Upper lobe of right lung (tissue), 1 donor: ENCODE measurements around the gene NAXE. TPM values are rescaled to one million over a fixed set of nuclear protein-coding genes. Genes with fewer than 3 reads are reported as not detected.

Experiments
- ATAC-seq: fragments of 200-7000 bp; cut with Tn5 transposase; one replicate; pipeline ENCODE4 v1.9.1; 2020; ENCODE audit warnings: mild to moderate bottlenecking, moderate library complexity
- DNase-seq: peaks from one replicate; pipeline ENCODE4 v3.0.0-alpha.2; 2020
- H3K27ac ChIP-seq: fragments of 200-600 bp; one replicate; pipeline ENCODE4 v1.8.0; 2022
- H3K27me3 ChIP-seq: fragments of 200-600 bp; one replicate; pipeline ENCODE4 v1.8.0; 2022; ENCODE audit warnings: mild to moderate bottlenecking
- H3K36me3 ChIP-seq: fragments of 200-600 bp; one replicate; pipeline ENCODE4 v1.8.0; 2022
- H3K4me1 ChIP-seq: fragments of 200-600 bp; one replicate; pipeline ENCODE4 v1.8.0; 2022
- H3K4me3 ChIP-seq: fragments of 200-600 bp; one replicate; pipeline ENCODE4 v1.8.0; 2022; ENCODE audit warnings: mild to moderate bottlenecking
- H3K9me3 ChIP-seq: fragments of 200-600 bp; one replicate; pipeline ENCODE4 v1.8.0; 2022
- intact Hi-C: fragments of 100-400 bp; cut with DNase I; formaldehyde crosslinking; loops from one replicate; pipeline ENCODE4 v1.11.0; 2022
- total RNA-seq: library from RNA; stranded (reverse); fragmentation: NEBNext Ultra II Directional; extraction: Animal tissue kit (Norgen Biotek cat#: 25700); gene quantifications from one replicate; pipeline ENCODE4 v1.2.1, GENCODE V29; 2021
- TF ChIP-seq, protein P1 (sequence below): fragments of 200-600 bp; IDR thresholded peaks from one replicate; pipeline ENCODE4 v1.8.0; 2022; ENCODE audit warnings: antibody characterized with exemption
- donor health status: DM: no; HTN: yes; CAD: no; lungs with severe emphysema.

The NAXE gene
- total RNA-seq, 1 donor from 2014 or later = 69.2 TPM

DNA sequence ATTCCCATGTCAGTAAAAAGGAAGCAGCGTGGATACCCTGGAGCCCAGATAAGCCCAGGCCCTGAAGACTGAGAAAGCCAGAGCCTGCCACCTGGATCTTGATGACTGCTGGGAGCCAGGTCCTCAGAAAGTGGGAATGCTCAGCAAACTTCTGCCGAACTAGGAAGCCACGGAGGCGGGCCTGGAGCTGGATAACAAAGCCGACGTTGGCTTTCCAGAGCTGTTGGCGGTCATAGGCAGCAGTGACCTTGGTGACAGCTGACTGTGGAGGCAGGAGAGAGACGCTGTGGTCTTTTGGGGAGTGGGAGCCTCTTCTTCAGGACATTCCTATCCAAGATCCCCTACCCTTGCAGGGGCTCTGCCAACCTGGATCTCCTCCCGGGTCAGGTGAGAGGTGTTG lies 43.6 kb upstream of the NAXE start:
- DNase-seq (no peak), ATAC-seq (no peak)
- Histone ChIP-seq H3K27ac (no peak overlapping the region), H3K4me3 (no peak overlapping the region), H3K27me3 (no peaks in the 10 kb centered on the region), H3K36me3 (no peaks in the 10 kb centered on the region), H3K4me1 (no peaks in the 10 kb centered on the region), H3K9me3 (no peaks in the 10 kb centered on the region)
- intact Hi-C loops = no loop called here
- TF ChIP-seq, protein P1, sequence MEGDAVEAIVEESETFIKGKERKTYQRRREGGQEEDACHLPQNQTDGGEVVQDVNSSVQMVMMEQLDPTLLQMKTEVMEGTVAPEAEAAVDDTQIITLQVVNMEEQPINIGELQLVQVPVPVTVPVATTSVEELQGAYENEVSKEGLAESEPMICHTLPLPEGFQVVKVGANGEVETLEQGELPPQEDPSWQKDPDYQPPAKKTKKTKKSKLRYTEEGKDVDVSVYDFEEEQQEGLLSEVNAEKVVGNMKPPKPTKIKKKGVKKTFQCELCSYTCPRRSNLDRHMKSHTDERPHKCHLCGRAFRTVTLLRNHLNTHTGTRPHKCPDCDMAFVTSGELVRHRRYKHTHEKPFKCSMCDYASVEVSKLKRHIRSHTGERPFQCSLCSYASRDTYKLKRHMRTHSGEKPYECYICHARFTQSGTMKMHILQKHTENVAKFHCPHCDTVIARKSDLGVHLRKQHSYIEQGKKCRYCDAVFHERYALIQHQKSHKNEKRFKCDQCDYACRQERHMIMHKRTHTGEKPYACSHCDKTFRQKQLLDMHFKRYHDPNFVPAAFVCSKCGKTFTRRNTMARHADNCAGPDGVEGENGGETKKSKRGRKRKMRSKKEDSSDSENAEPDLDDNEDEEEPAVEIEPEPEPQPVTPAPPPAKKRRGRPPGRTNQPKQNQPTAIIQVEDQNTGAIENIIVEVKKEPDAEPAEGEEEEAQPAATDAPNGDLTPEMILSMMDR = no peak

DNA sequence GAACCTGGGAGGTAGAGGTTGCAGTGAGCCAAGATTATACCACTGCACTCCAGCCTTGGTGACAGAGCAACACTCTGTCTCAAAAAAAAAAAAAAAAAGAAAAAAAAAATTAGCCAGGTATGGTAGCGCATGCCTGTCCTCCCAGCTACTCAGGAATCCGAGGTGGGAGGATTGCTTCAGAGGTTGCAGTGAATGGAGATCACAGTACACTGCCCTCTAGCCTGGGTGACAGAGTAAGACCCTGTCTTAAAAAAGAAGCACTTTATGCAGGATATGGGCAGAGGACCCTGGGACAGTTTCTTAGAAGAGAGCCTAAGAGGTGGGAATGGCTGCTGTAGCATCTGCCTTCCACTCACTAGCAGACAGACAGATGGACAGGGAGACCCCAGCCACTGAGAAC lies 42.2 kb upstream of the NAXE start:
- Histone ChIP-seq H3K4me3 (no peak overlapping the region), H3K4me1 (no peaks in the 10 kb centered on the region), H3K9me3 (no peaks in the 10 kb centered on the region), H3K36me3 (no peaks in the 10 kb centered on the region), H3K27ac (no peak overlapping the region), H3K27me3 (no peaks in the 10 kb centered on the region)
- TF ChIP-seq, protein P1 = no peak
- intact Hi-C loops = no loop called here
- ATAC-seq (no peak), DNase-seq (no peak)

DNA sequence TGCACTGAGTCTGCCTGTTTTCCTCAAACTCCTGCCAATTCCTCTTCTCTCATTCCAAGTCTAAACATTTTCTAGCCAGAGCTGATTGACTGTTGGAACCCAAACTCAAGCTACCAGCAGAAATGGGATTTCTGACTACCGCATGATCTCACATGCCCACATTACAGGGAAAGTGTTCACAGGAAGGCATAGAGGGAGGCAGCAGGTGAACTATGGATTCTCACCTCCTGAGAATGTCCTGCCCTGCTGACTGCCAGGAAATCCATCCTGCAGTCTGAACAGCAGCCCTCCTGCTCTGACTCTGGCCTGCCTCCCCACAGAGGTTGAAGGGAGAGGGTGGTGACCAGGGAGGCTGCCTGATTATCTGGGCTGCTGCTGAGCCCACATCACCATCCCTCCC lies 41.7 kb upstream of the NAXE start:
- Histone ChIP-seq H3K27ac (no peak overlapping the region), H3K36me3 (no peaks in the 10 kb centered on the region), H3K27me3 (no peaks in the 10 kb centered on the region), H3K4me1 (no peaks in the 10 kb centered on the region), H3K9me3 (no peaks in the 10 kb centered on the region), H3K4me3 (no peak overlapping the region)
- no peak for ATAC-seq
- intact Hi-C loops = no loop called here
- TF ChIP-seq, protein P1 = no peak
- DNase-seq = no peak

DNA sequence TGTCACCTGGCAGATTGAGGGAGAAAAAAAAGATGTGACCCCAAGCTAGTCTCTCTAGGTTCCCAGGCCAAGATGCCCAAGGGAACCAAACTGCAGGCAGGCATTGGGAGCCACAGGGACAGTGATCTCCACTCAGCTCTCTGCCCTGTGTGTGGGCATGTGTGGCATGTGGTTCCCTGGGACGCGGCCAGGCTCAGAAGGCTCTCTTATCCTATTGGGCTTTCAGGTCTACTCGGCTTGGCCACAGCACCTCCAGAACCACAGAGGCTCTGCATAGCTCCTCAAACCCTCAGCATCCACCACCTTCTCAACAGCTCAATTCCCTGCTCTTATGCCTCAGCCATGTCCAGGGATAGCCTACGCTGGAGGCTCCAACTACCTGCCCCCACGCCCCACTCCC lies 41.2 kb upstream of the NAXE start:
- Histone ChIP-seq H3K4me1 (no peaks in the 10 kb centered on the region), H3K4me3 (no peak overlapping the region), H3K36me3 (no peaks in the 10 kb centered on the region), H3K27ac (no peak overlapping the region), H3K27me3 (no peaks in the 10 kb centered on the region), H3K9me3 (no peaks in the 10 kb centered on the region)
- ATAC-seq (no peak), DNase-seq (no peak)
- TF ChIP-seq, protein P1 = no peak
- intact Hi-C loops = no loop called here

DNA sequence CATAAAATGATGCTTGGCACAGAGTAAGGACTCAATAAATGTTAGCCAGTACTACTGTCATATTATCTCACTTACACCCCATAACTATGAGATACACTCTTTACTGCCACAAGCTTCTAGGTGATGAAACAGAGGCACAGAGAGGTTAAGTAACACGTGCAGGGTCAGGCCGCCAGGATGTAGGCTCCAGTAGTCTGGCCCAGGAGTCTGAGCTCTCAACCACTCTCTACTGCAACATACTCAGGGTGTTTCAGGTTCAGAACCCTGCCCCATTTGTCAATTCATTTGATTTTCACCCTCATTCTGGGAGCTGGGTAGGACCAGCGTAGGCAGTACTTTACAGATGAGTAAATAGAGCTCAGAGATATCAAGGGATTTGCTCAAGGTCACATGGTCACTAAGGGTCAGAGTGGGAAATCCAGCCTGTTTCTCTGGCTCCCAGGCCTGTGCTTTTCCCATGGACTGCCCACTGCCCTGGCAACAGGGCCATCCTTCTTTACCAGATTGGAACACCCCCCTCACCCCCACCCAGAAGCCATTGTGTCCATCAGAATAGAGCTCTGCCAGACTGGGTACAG lies 40.4 kb upstream of the NAXE start:
- no peak overlapping the region for H3K27ac ChIP-seq
- ATAC-seq = no peak

More for the DNA sequence above, 40.4 kb upstream of the NAXE start:
- no peaks in the 10 kb centered on the region for H3K36me3 ChIP-seq
- no peaks in the 10 kb centered on the region for H3K4me1 ChIP-seq
- intact Hi-C loops = no loop called here
- H3K4me3 ChIP-seq = no peak overlapping the region
- H3K9me3 ChIP-seq = no peaks in the 10 kb centered on the region
- H3K27me3 ChIP-seq = no peaks in the 10 kb centered on the region
- TF ChIP-seq, protein P1 = no peak
- DNase-seq = no peak
